H1 (cell line): ENCODE results near the gene CNOT6. TPM values are rescaled to one million over a fixed set of nuclear protein-coding genes. Genes with fewer than 3 reads are reported as not detected.

Source experiments
- CTCF ChIA-PET: fragments of 300-600 bp; sonication (Branson Sonifier 250); formaldehyde crosslinking; loops from one replicate; lab custom pipeline; 2021; ENCODE audit not compliant: partially characterized antibody; lab: Charles Lee
- POLR2A ChIA-PET: fragments of 300-600 bp; sonication (Branson Sonifier 250); formaldehyde crosslinking; loops from one replicate; lab custom pipeline; 2021; ENCODE audit warnings: inconsistent platforms; ENCODE audit not compliant: partially characterized antibody; lab: Charles Lee
- DNase-seq, 2 experiments: peaks; one replicate each; pipeline versions ENCODE4 v3.0.0 to v3.0.0-alpha.2; 2010 to 2022; ENCODE audit warnings: low spot score in 2 of 2, low read depth in 1 of 2, mixed read lengths in 1 of 2
- FAIRE-seq: peaks from 2 replicates; lab custom pipeline; 2011; peaks lifted over from hg19 to GRCh38; lab: Jason Lieb, UNC
- H2AFZ ChIP-seq: 2 replicates; pipeline ENCODE4 v1.8.1; 2012; ENCODE audit warnings: low read length, inconsistent platforms
- H2AK5ac ChIP-seq: 2 replicates; pipeline ENCODE4 v1.6.1; 2013; ENCODE audit warnings: low read depth, low read length
- H2BK120ac ChIP-seq: replicated peaks from 2 replicates; pipeline ENCODE3; 2013; ENCODE audit warnings: low read depth, low read length, inconsistent platforms
- H2BK12ac ChIP-seq: 2 replicates; pipeline ENCODE4 v1.6.1; 2013; ENCODE audit warnings: low read depth, low read length
- H2BK15ac ChIP-seq: 2 replicates; pipeline ENCODE4 v1.6.1; 2013; ENCODE audit warnings: low read length
- H2BK20ac ChIP-seq: 2 replicates; pipeline ENCODE4 v1.6.1; 2013; ENCODE audit warnings: low read length
- H2BK5ac ChIP-seq: 2 replicates; pipeline ENCODE4 v1.6.1; 2013; ENCODE audit warnings: low read depth, low read length
- H3K14ac ChIP-seq: 2 replicates; pipeline ENCODE4 v1.6.1; 2013; ENCODE audit warnings: inconsistent platforms; ENCODE audit not compliant: insufficient read length
- H3K18ac ChIP-seq: 2 replicates; pipeline ENCODE4 v1.6.1; 2013; ENCODE audit warnings: low read length; ENCODE audit errors: extremely low read depth
- H3K23ac ChIP-seq: 2 replicates; pipeline ENCODE4 v1.6.1; 2013; ENCODE audit warnings: inconsistent platforms; ENCODE audit not compliant: insufficient read length
- H3K23me2 ChIP-seq: 2 replicates; pipeline ENCODE4 v1.6.1; 2013; ENCODE audit warnings: low read depth, low read length
- H3K27ac ChIP-seq: 2 replicates; pipeline ENCODE4 v1.6.1; 2011; ENCODE audit warnings: low read depth, low read length, inconsistent platforms
- H3K27me3 ChIP-seq, 4 experiments: replicated peaks in 1 of 4; 1 replicate in 1 of 4; 2 replicates in 3 of 4; pipeline versions ENCODE4 v1.6.1 to v1.8.1; 2011 to 2013; ENCODE audit warnings: low read length in 3 of 4, mild to moderate bottlenecking in 3 of 4, inconsistent platforms in 2 of 4, mixed read lengths in 2 of 4, moderate library complexity in 1 of 4; ENCODE audit not compliant: control insufficient read depth in 3 of 4, insufficient read depth in 3 of 4; ENCODE audit errors: extremely low read depth in 1 of 4
- H3K36me3 ChIP-seq, 4 experiments: 2 replicates each; pipeline versions ENCODE4 v1.6.1 to v1.8.1; 2011 to 2013; ENCODE audit warnings: mild to moderate bottlenecking in 4 of 4, low read length in 3 of 4, moderate library complexity in 2 of 4, control low read depth in 1 of 4, inconsistent platforms in 1 of 4; ENCODE audit not compliant: insufficient read depth in 4 of 4, control insufficient read depth in 2 of 4
- H3K4ac ChIP-seq: replicated peaks from 2 replicates; pipeline ENCODE3; 2013; ENCODE audit warnings: low read length, low read depth, mixed read lengths, inconsistent platforms; ENCODE audit not compliant: insufficient read length
- H3K4me1 ChIP-seq, 4 experiments: replicated peaks in 1 of 4; 1 replicate in 1 of 4; 2 replicates in 3 of 4; pipeline versions ENCODE4 v1.6.1 to v1.8.1; 2011 to 2013; ENCODE audit warnings: low read length in 3 of 4, inconsistent platforms in 2 of 4, mixed read lengths in 1 of 4; ENCODE audit not compliant: insufficient read depth in 4 of 4, control insufficient read depth in 3 of 4
- H3K4me2 ChIP-seq, 2 experiments: 2 replicates each; pipeline versions ENCODE4 v1.6.1 to v1.8.1; 2011 to 2013; ENCODE audit warnings: low read depth in 2 of 2, low read length in 2 of 2, control low read depth in 1 of 2, inconsistent platforms in 1 of 2, mild to moderate bottlenecking in 1 of 2; ENCODE audit not compliant: insufficient read depth in 1 of 2
- H3K4me3 ChIP-seq, 4 experiments: fragments of 200-600, 300-600 bp in 1 of 4; sonication (generic), shearing (Covaris generic), sonication (Bioruptor Twin) in 1 of 4; 2 replicates each; pipeline versions ENCODE4 v1.5.1 to v1.8.1; 2011 to 2016; ENCODE audit warnings: low read length in 4 of 4, low read depth in 3 of 4, control low read depth in 2 of 4, inconsistent platforms in 2 of 4, mild to moderate bottlenecking in 2 of 4, mixed read lengths in 1 of 4, moderate library complexity in 1 of 4; ENCODE audit not compliant: insufficient read depth in 2 of 4; ENCODE audit errors: extremely low read depth in 1 of 4
- H3K56ac ChIP-seq: replicated peaks from 2 replicates; pipeline ENCODE3; 2013; ENCODE audit warnings: low read depth, mild to moderate bottlenecking, mixed read lengths, low read length, inconsistent platforms; ENCODE audit not compliant: insufficient read length
- H3K79me1 ChIP-seq: 2 replicates; pipeline ENCODE4 v1.6.1; 2013; ENCODE audit warnings: low read depth, low read length, control low read depth
- H3K79me2 ChIP-seq, 2 experiments: 2 replicates each; pipeline versions ENCODE4 v1.6.1 to v1.8.1; 2012 to 2013; ENCODE audit warnings: low read length in 2 of 2, mild to moderate bottlenecking in 2 of 2, inconsistent platforms in 1 of 2; ENCODE audit not compliant: insufficient read depth in 2 of 2, control insufficient read depth in 1 of 2
- H3K9ac ChIP-seq, 4 experiments: replicated peaks in 1 of 4; 1 replicate in 1 of 4; 2 replicates in 3 of 4; pipeline versions ENCODE4 v1.6.1 to v1.8.1; 2011 to 2013; ENCODE audit warnings: low read depth in 3 of 4, low read length in 3 of 4, control low read depth in 2 of 4, mild to moderate bottlenecking in 2 of 4, moderate library complexity in 2 of 4, inconsistent platforms in 1 of 4; ENCODE audit errors: extremely low read depth in 1 of 4
- H3K9me3 ChIP-seq, 2 experiments: 2 replicates each; pipeline versions ENCODE4 v1.6.1 to v1.8.1; 2012 to 2013; ENCODE audit warnings: mild to moderate bottlenecking in 2 of 2, moderate library complexity in 2 of 2, control low read depth in 1 of 2, inconsistent platforms in 1 of 2, low read depth in 1 of 2, low read length in 1 of 2, mixed read lengths in 1 of 2; ENCODE audit not compliant: insufficient read depth in 2 of 2
- H4K20me1 ChIP-seq, 2 experiments: replicated peaks in 1 of 2; 2 replicates each; pipeline versions ENCODE3 to v1.8.1; 2011 to 2013; ENCODE audit warnings: inconsistent platforms in 2 of 2, low read length in 2 of 2, mild to moderate bottlenecking in 1 of 2; ENCODE audit not compliant: insufficient read depth in 2 of 2, control insufficient read depth in 1 of 2
- H4K5ac ChIP-seq: 2 replicates; pipeline ENCODE4 v1.6.1; 2013; ENCODE audit warnings: low read length, low read depth, mixed read lengths, inconsistent platforms; ENCODE audit not compliant: insufficient read length
- H4K8ac ChIP-seq: 2 replicates; pipeline ENCODE4 v1.8.0; 2013; ENCODE audit warnings: mild to moderate bottlenecking, moderate library complexity, low read length, inconsistent platforms; ENCODE audit not compliant: insufficient read depth; ENCODE audit errors: extremely low read depth
- H4K91ac ChIP-seq: replicated peaks from 2 replicates; pipeline ENCODE3; 2013; ENCODE audit warnings: low read length, mixed read lengths, inconsistent platforms; ENCODE audit not compliant: insufficient read length
- CHD2 ChIP-seq: IDR thresholded peaks from 2 replicates; pipeline ENCODE4 v1.6.1; 2012; ENCODE audit warnings: low read length, improper control_type of control experiment
- EGR1 ChIP-seq: IDR thresholded peaks from 2 replicates; pipeline ENCODE4 v1.6.1; 2011; ENCODE audit warnings: low read depth, low read length, borderline replicate concordance
- FOSL1 ChIP-seq: IDR thresholded peaks from 2 replicates; pipeline ENCODE4 v1.6.1; 2011; ENCODE audit warnings: mild to moderate bottlenecking, low read depth, low read length, moderate library complexity; ENCODE audit not compliant: insufficient read depth
- GTF2F1 ChIP-seq: IDR thresholded peaks from 2 replicates; pipeline ENCODE4 v1.6.1; 2012; ENCODE audit warnings: low read depth, low read length, improper control_type of control experiment, borderline replicate concordance
- KDM1A ChIP-seq: fragments of 200-600, 300-600 bp; sonication (generic); IDR thresholded peaks from 2 replicates; pipeline ENCODE4 v1.7.1; 2016; ENCODE audit warnings: mild to moderate bottlenecking, low read length, borderline replicate concordance
- RAD21 ChIP-seq, 2 experiments: IDR thresholded peaks in 1 of 2; conservative IDR thresholded peaks in 1 of 2; 2 replicates each; pipeline ENCODE4 v1.6.1; 2011; ENCODE audit warnings: low read depth in 2 of 2, low read length in 2 of 2, improper control_type of control experiment in 1 of 2, inconsistent platforms in 1 of 2, mild to moderate bottlenecking in 1 of 2, moderate library complexity in 1 of 2
- RXRA ChIP-seq: IDR thresholded peaks from 2 replicates; pipeline ENCODE4 v1.6.1; 2011; ENCODE audit warnings: low read depth, mild to moderate bottlenecking, low read length, moderate library complexity; ENCODE audit not compliant: insufficient read depth
- TCF12 ChIP-seq: IDR thresholded peaks from 2 replicates; pipeline ENCODE4 v1.6.1; 2011; ENCODE audit warnings: low read depth, mild to moderate bottlenecking, low read length
- ZNF274 ChIP-seq: IDR thresholded peaks from 2 replicates; pipeline ENCODE4 v1.7.0; 2012; ENCODE audit warnings: low read length, borderline replicate concordance; ENCODE audit errors: extremely low read depth
- whole genome bisulfite sequencing, 2 experiments: shearing (Covaris generic) in 1 of 2; methylation state at CpG; one replicate each; pipeline versions ENCODE4 v1.1.6 to v1.1.7; 2013 to 2015; ENCODE audit warnings: low lambda C conversion rate in 2 of 2, mixed read lengths in 2 of 2, inconsistent platforms in 1 of 2, low coverage in 1 of 2, missing lambda C conversion rate in 1 of 2; ENCODE audit not compliant: insufficient replicate concordance in 2 of 2, insufficient coverage in 1 of 2, insufficient read length in 1 of 2; ENCODE audit errors: extremely low coverage in 1 of 2, missing lambda C conversion rate in 1 of 2; 5-methylcytosine and 5-hydroxymethylcytosine counted together
- polyA plus RNA-seq, 7 experiments: library from polyadenylated mRNA; depleted of rRNA in 3 of 7; stranded (reverse) in 5 of 7; unstranded in 2 of 7; fragments of >200 nt in 5 of 7; fragments of 200-250 nt in 2 of 7; gene quantifications; 1 replicate in 5 of 7; 2 replicates in 1 of 7; 4 replicates in 1 of 7; pipeline versions ENCODE4 v1.2.1 to v1.2.3, GENCODE V29; 2011 to 2013; ENCODE audit warnings: missing spikeins in 2 of 7, mixed read lengths in 2 of 7
- total RNA-seq: library from RNA; stranded (reverse); fragmentation: NEBNext Ultra II Directional; extraction: Animal tissue kit (Norgen Biotek cat#: 25700); gene quantifications from 2 replicates; pipeline ENCODE4 v1.2.1, GENCODE V29; 2021
- TF ChIP-seq, protein P1 (sequence below): IDR thresholded peaks from 2 replicates; pipeline ENCODE4 v1.6.1; 2012; ENCODE audit warnings: low read length, inconsistent platforms

Gene CNOT6
- total and polyA plus RNA-seq, 2 of the 8 experiments (the other 6 are each of a cell fraction or from before 2014, with no cell fraction given) = 10.7 to 45.4 TPM

DNA sequence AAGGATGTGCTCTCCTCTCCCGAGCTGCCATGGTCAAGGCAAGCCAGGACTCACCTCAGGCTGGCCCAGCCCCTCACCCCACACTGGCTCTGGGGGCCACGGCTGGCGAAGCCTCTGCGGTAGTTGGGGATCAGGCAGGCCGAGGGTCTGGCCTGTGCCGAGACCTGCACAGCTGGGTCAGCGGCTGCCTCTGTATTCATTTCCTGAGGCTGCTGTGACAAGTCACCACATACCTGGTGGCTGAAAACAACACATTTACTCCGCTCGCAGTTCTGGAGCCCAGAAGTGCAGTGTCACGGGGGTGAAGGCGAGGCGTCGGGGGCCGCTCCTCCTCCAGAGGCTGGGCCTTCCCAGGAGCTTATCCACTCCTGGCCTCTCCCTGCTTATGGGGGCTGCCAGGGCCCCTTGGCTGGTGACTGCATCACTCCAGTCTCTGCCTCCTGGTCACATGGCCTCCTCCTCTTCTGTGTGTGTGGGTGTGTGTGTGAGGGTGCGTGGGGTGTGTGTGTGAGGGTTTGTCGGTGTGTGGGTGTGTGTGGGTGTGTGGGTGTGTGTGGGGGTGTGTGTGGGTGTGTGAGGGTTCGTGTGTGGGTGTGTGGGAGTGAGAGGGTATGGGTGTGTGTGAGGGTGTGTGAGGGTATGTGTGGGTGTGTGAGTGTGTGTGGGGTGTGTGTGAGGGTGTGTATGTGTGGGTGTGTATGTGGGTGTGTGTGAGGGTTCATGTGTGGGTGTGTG is 100.3 kb downstream of the CNOT6 start:
- H3K4me1 ChIP-seq = peaks cover 0 to 9% (median 3%) of the 10 kb centered on the region in 4 experiments; a peak in 5 of 7 replicates
- H3K14ac ChIP-seq = no peak overlapping the region
- peak overlapping the region; percentile 78; the same call in 1 of the 2 replicates for H4K8ac ChIP-seq
- peaks cover 20% of the 10 kb centered on the region; the same call in 1 of the 2 replicates for H3K23me2 ChIP-seq
- H2AK5ac ChIP-seq = no peak overlapping the region
- no peak overlapping the region for H3K27ac ChIP-seq
- H2BK120ac ChIP-seq = no peak overlapping the region
- H3K79me2 ChIP-seq = no peaks in the 10 kb centered on the region
- peak overlapping the region; percentile 46 for H3K56ac ChIP-seq
- H3K4ac ChIP-seq = no peak overlapping the region
- no peak overlapping the region for H3K4me3 ChIP-seq
- H3K9ac ChIP-seq = no peak overlapping the region
- H2BK15ac ChIP-seq = 0 out of 2 replicates have a peak overlapping the region, but pooled peaks have one; percentile 61
- no peaks in the 10 kb centered on the region for H3K9me3 ChIP-seq
- peaks cover 22 to 38% (median 32%) of the 10 kb centered on the region in 4 experiments for H3K27me3 ChIP-seq
- peaks cover 0 to 2% of the 10 kb centered on the region in 2 experiments for H4K20me1 ChIP-seq
- no peak overlapping the region for H2BK20ac ChIP-seq
- peak in 1 of 2 experiments; percentile 41 for DNase-seq
- H4K5ac ChIP-seq = no peak overlapping the region
- H3K36me3 ChIP-seq = no peaks in the 10 kb centered on the region; a peak in 1 of 8 replicates
- ChIA-PET POLR2A (interaction anchor here (1.5 kb wide), 1 partner anchor 25 kb away, joined by 3 read pairs; no protein-coding TSS in a partner anchor), CTCF (interaction anchor here (0.8 to 2.4 kb wide), 3 partner anchors 12 to 15 kb away, joined by 3 to 14 read pairs (median 3); no protein-coding TSS in a partner anchor)
- no peaks in the 10 kb centered on the region for H3K79me1 ChIP-seq
- H2AFZ ChIP-seq = no peak overlapping the region
- H2BK12ac ChIP-seq = no peak overlapping the region
- no peak overlapping the region for H4K91ac ChIP-seq
- H3K18ac ChIP-seq = no peak overlapping the region
- no peak for FAIRE-seq
- H3K23ac ChIP-seq = no peak overlapping the region
- H3K4me2 ChIP-seq = no peak overlapping the region
- 91 to 100% methylated on average over 1 to 17 of the region's 17 CpGs for WGBS, 2 experiments
- H2BK5ac ChIP-seq = no peak overlapping the region
- TF ChIP-seq CHD2 (no peak), ZNF274 (no peak), KDM1A (no peak), TCF12 (no peak), RAD21 (IDR thresholded peaks at IDR 0.05 in 1 of 2, conservative IDR thresholded peaks at IDR 0.05 in 1 of 2; ENCODE audit: low read depth in 2 of 2, low read length in 2 of 2) (no peak), RXRA (no peak), EGR1 (no peak), FOSL1 (no peak), GTF2F1 (no peak)
- TF ChIP-seq, protein P1, sequence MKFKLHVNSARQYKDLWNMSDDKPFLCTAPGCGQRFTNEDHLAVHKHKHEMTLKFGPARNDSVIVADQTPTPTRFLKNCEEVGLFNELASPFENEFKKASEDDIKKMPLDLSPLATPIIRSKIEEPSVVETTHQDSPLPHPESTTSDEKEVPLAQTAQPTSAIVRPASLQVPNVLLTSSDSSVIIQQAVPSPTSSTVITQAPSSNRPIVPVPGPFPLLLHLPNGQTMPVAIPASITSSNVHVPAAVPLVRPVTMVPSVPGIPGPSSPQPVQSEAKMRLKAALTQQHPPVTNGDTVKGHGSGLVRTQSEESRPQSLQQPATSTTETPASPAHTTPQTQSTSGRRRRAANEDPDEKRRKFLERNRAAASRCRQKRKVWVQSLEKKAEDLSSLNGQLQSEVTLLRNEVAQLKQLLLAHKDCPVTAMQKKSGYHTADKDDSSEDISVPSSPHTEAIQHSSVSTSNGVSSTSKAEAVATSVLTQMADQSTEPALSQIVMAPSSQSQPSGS = no peak
